Heart left ventricle (tissue), 13 donors: ENCODE data around the gene KLLN.

Source experiments
- POLR2A ChIP-seq, 2 donors: fragments of 450-650 bp; IDR thresholded peaks; one replicate each; pipeline ENCODE4 v1.6.1; 2017; ENCODE audit warnings: antibody characterized with exemption in 2 of 2, mild to moderate bottlenecking in 2 of 2, moderate library complexity in 2 of 2
- TF ChIP-seq, protein P1 (sequence below), 12 donors: fragments of 200-600 bp; sonication (generic) in 4 of 12; IDR thresholded peaks; one replicate each; pipeline versions ENCODE4 v1.5.0 to v1.8.0; 2018 to 2022; ENCODE audit warnings: antibody characterized with exemption in 12 of 12, mild to moderate bottlenecking in 5 of 12
- donor health status: ischemic (EF 13 %, LVEDD 7.1; RV severe dilation, severe dysfunction).
- donor health status: DM: no; HTN: yes; CAD: no.
- donor health status: DM: no; HTN: no; CAD: no.
- donor health status: ischemic (EF 25% LVEDD 6.9; RV normal size, moderate dysfunction).
- donor health status: ischemic (EF 25% LVEDD 5.7; RV mildly dilated, moderate dysfunction).
- donor health status: ischemic (EF 35%, LVEDD 5.7; RV mildly dilated, moderate dysfunction).
- donor health status: nonischemic (EF 11% LVEDD 7.7; RV severe dilation, severe dysfunction).
- donor health status: DM: yes; HTN: yes; CAD: no.
- donor health status: PGD.
- donor health status: ischemic (EF 29% LVEDD 5.4; RV normal size, mild dysfunction).
- donor health status: nonischemic (EF 23%, LVEDD 6.1; RV moderate dilation, normal function).

DNA sequence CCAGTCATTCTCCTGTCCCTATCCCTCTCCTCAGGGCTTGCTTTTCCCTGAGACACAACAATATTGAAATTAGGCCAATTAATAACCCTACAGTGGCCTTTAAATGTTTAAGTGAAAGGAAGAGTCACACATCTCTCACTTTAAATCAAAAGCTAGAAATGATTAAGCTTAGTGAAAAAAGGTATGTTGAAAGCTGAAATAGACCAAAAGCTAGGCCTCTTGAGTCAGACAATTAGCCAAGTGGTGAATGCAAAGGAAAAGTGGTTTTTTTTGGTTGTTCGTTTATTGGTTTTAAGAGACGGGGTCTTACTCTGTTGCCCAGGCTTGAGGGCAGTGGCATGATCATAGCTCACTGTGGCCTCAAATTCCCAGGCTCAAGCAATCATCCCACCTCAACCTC, 35.7 kb downstream of the KLLN start:
- TF ChIP-seq, protein P1, sequence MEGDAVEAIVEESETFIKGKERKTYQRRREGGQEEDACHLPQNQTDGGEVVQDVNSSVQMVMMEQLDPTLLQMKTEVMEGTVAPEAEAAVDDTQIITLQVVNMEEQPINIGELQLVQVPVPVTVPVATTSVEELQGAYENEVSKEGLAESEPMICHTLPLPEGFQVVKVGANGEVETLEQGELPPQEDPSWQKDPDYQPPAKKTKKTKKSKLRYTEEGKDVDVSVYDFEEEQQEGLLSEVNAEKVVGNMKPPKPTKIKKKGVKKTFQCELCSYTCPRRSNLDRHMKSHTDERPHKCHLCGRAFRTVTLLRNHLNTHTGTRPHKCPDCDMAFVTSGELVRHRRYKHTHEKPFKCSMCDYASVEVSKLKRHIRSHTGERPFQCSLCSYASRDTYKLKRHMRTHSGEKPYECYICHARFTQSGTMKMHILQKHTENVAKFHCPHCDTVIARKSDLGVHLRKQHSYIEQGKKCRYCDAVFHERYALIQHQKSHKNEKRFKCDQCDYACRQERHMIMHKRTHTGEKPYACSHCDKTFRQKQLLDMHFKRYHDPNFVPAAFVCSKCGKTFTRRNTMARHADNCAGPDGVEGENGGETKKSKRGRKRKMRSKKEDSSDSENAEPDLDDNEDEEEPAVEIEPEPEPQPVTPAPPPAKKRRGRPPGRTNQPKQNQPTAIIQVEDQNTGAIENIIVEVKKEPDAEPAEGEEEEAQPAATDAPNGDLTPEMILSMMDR (IDR thresholded peaks at IDR 0.05) = no peak
- no peak for TF ChIP-seq POLR2A (IDR thresholded peaks at IDR 0.05)
